Choroid plexus epithelial cell (primary cell): Measurements from ENCODE around the gene PLEK2.

Experiments used
- DNase-seq: peaks from one replicate; pipeline ENCODE4 v3.0.0-alpha.2; 2010; ENCODE audit warnings: low read depth
- H3K4me3 ChIP-seq: 2 replicates; pipeline ENCODE4 v1.5.1; 2011; ENCODE audit warnings: low read depth, mild to moderate bottlenecking, control low read depth, low read length, moderate library complexity
- CTCF ChIP-seq: conservative IDR thresholded peaks from 2 replicates; pipeline ENCODE4 v1.5.1; 2011; ENCODE audit warnings: low read depth, mild to moderate bottlenecking, control low read depth, inconsistent platforms, low read length, moderate library complexity

PLEK2 gene

GRCh38 chr14:67372833-67373232 lies 39.1 kb downstream of the PLEK2 start:
- no peak overlapping the region for H3K4me3 ChIP-seq
- TF ChIP-seq CTCF = no peak
- DNase-seq = no peak

- H3K4me3 ChIP-seq = no peak overlapping the region
- DNase-seq = peak; percentile 34
- TF ChIP-seq CTCF = no peak
Measured at GRCh38 chr14:67371247-67372148, 40.5 kb downstream of the PLEK2 start.

GRCh38 chr14:67370830-67371229 lies 41.1 kb downstream of the PLEK2 start:
- no peak for DNase-seq
- H3K4me3 ChIP-seq = no peak overlapping the region
- TF ChIP-seq CTCF = no peak

GRCh38 chr14:67365476-67365875 lies 46.5 kb downstream of the PLEK2 start:
- TF ChIP-seq CTCF = no peak
- no peak for DNase-seq

GRCh38 chr14:67360470-67361206 lies 51.3 kb downstream of the PLEK2 start:
- peak overlapping the region; percentile 91 for H3K4me3 ChIP-seq
- TF ChIP-seq CTCF = no peak
- no peak for DNase-seq

More at GRCh38 chr14:67365476-67365875, 46.5 kb downstream of the PLEK2 start:
- no peak overlapping the region for H3K4me3 ChIP-seq

GRCh38 chr14:67359775-67360469 lies 52.0 kb downstream of the PLEK2 start, which contains the start of the genes ATP6V1D and EIF2S1:
TSS of gene ATP6V1D (minus strand) at chr14:67359804. CDS start at chr14:67359698, 106 bp downstream.
TSS of gene EIF2S1 (plus strand) at chr14:67360328. CDS start at chr14:67364768, 4,440 bp downstream.
- peak; percentile 93 for TF ChIP-seq CTCF
- peak; percentile 100 for DNase-seq

More at GRCh38 chr14:67359775-67360469, 52.0 kb downstream of the PLEK2 start, which contains the start of the genes ATP6V1D and EIF2S1:
- H3K4me3 ChIP-seq = peak within 1 kb of the TSS; percentile 91
